HepG2 (cell line): ENCODE measurements around the gene CTDSP1. TPM values are rescaled to one million over a fixed set of nuclear protein-coding genes. Genes with fewer than 3 reads are reported as not detected.
A peak's percentile ranks its signal among the peaks of the same experiment; 100 is the strongest.

Source experiments
- ASH2L ChIP-seq: fragments of 300-600, 200-600 bp; sonication (generic); IDR thresholded peaks from 2 replicates; pipeline ENCODE4 v1.7.0; 2017; ENCODE audit warnings: low read depth, mild to moderate bottlenecking, moderate library complexity, mixed read lengths, low read length; ENCODE audit not compliant: insufficient read length
- CBX2 ChIP-seq, 2 experiments: fragments of 200-600 bp in 1 of 2; sonication (generic); formaldehyde crosslinking in 1 of 2; IDR thresholded peaks; 2 replicates each; pipeline versions ENCODE4 v1.7.0 to v1.8.1; 2018 to 2022; ENCODE audit warnings: low read depth in 2 of 2, low read length in 1 of 2, mild to moderate bottlenecking in 1 of 2, missing genetic modification reagents in 1 of 2
- CHD4 ChIP-seq: fragments of 200-600 bp; sonication (generic); IDR thresholded peaks from 2 replicates; pipeline ENCODE4 v1.7.0; 2017; ENCODE audit warnings: mild to moderate bottlenecking, low read length, borderline replicate concordance
- ETV5 ChIP-seq: IDR thresholded peaks from 2 replicates; pipeline ENCODE4 v1.6.1; 2018; ENCODE audit warnings: missing biosample characterization, missing genetic modification reagents, inconsistent platforms, borderline replicate concordance
- FOXM1 ChIP-seq: sonication (generic); formaldehyde crosslinking; IDR thresholded peaks from 2 replicates; pipeline ENCODE4 v1.5.0; 2020; ENCODE audit warnings: missing genetic modification reagents
- POGK ChIP-seq: sonication (generic); formaldehyde crosslinking; conservative IDR thresholded peaks from 2 replicates; pipeline ENCODE4 v1.8.0; 2022; ENCODE audit warnings: mild to moderate bottlenecking, moderate library complexity, missing genetic modification reagents
- RBM22 ChIP-seq: fragments of 200-400 bp; formaldehyde crosslinking; optimal IDR thresholded peaks from 2 replicates; pipeline ENCODE3; 2017; ENCODE audit warnings: mild to moderate bottlenecking, low read length, moderate library complexity
- TAF1 ChIP-seq: sonication (generic); formaldehyde crosslinking; IDR thresholded peaks from 2 replicates; pipeline ENCODE4 v1.4.0; 2020; ENCODE audit warnings: missing genetic modification reagents
- U2AF2 ChIP-seq: fragments of 200-400 bp; formaldehyde crosslinking; IDR thresholded peaks from 2 replicates; pipeline ENCODE4 v1.6.1; 2017; ENCODE audit warnings: low read depth, mild to moderate bottlenecking, low read length
- ZFAT ChIP-seq: sonication (generic); formaldehyde crosslinking; conservative IDR thresholded peaks from 2 replicates; pipeline ENCODE4 v1.8.1; 2023; ENCODE audit warnings: missing genetic modification reagents, inconsistent platforms
- ZNF382 ChIP-seq: sonication (generic); formaldehyde crosslinking; IDR thresholded peaks from 2 replicates; pipeline ENCODE4 v1.5.0; 2020; ENCODE audit warnings: missing genetic modification reagents, mild to moderate bottlenecking, borderline replicate concordance
- ZNF513 ChIP-seq: sonication (generic); formaldehyde crosslinking; conservative IDR thresholded peaks from 2 replicates; pipeline ENCODE4 v1.5.0; 2020; ENCODE audit warnings: missing genetic modification reagents
- ZNF616 ChIP-seq: sonication (generic); formaldehyde crosslinking; IDR thresholded peaks from 2 replicates; pipeline ENCODE4 v1.5.0; 2020; ENCODE audit warnings: low read depth, mild to moderate bottlenecking, missing genetic modification reagents
- ZNF687 ChIP-seq: sonication (generic); formaldehyde crosslinking; IDR thresholded peaks from 2 replicates; pipeline ENCODE4 v1.5.1; 2020; ENCODE audit warnings: mild to moderate bottlenecking, missing genetic modification reagents, moderate library complexity
- ZNF740 ChIP-seq: sonication (generic); formaldehyde crosslinking; IDR thresholded peaks from 2 replicates; pipeline ENCODE4 v1.4.0; 2020; ENCODE audit warnings: missing genetic modification reagents
- polyA plus RNA-seq, 8 experiments: library from polyadenylated mRNA; depleted of rRNA in 3 of 8; stranded (reverse) in 7 of 8; unstranded in 1 of 8; fragments of >200 nt; fragmentation: Illumina TruSeq in 4 of 8; extraction: Trizol in 4 of 8; gene quantifications; 2 replicates each; pipeline versions ENCODE4 v1.2.1 to v1.2.3, GENCODE V29; 2011 to 2016; ENCODE audit warnings: low read depth in 4 of 8, missing spikeins in 1 of 8, mixed read lengths in 1 of 8; ENCODE audit not compliant: insufficient read depth in 1 of 8
- total RNA-seq, 5 experiments: library from RNA; depleted of rRNA; stranded (reverse); fragments of >200 nt; fragmentation: Illumina TruSeq; extraction: Trizol; gene quantifications; 2 replicates each; pipeline ENCODE4 v1.2.3, GENCODE V29; 2016; ENCODE audit warnings: low read depth in 1 of 5

The CTDSP1 gene
- total and polyA plus RNA-seq, 2 of the 13 experiments (the other 11 are each of a cell fraction or from before 2014, with no cell fraction given): 91.0 to 268 TPM

GRCh38 chr2:218395826-218396687 lies 3.6 kb upstream of the CTDSP1 start (continued):
- TF ChIP-seq ZNF687 (CRISPR knock-in tag) (peak; percentile 90), U2AF2 (0 out of 2 replicates have a peak, but pooled peaks have one; percentile 10), ZNF513 (CRISPR knock-in tag) (no peak), CHD4 (peak; percentile 75; the same call in 1 of the 2 replicates), POGK (no peak), ZFAT (no peak), ZNF740 (CRISPR knock-in tag) (peak; percentile 89), ZNF382 (CRISPR knock-in tag) (no peak), ASH2L (peak; percentile 96), RBM22 (no peak), ZNF616 (peak; percentile 66; the same call in 1 of the 2 replicates), FOXM1 (CRISPR knock-in tag) (no peak), CBX2 (IDR thresholded peaks at IDR 0.05; ENCODE audit: low read depth, low read length) (no peak), CBX2 (CRISPR knock-in tag; IDR thresholded peaks at IDR 0.05; ENCODE audit: low read depth) (peak; percentile 88; the same call in 1 of the 2 replicates), TAF1 (peak; percentile 83), ETV5 (CRISPR knock-in tag) (peak; percentile 88; the same call in 1 of the 2 replicates)
